Activated T-helper 1 cell treated with Interleukin-2 at 50 U/mL for 16 hours (primary cell): ENCODE measurements around the gene GLRX.
A peak's percentile ranks its signal among the peaks of the same experiment; 100 is the strongest.

ENCODE experiments used
- DNase-seq: peaks from one replicate; pipeline ENCODE4 v3.0.0-alpha.2; 2020; ENCODE audit warnings: low read depth

The GLRX gene

GRCh38 chr5:95822542-95823181 is at the start of gene GLRX:
TSS of gene GLRX (minus strand) at chr5:95822726. CDS start at chr5:95822662, 64 bp downstream.
- no peak for DNase-seq

- DNase-seq = no peak
These were observed 48.8 kb upstream of the GLRX start for GRCh38 chr5:95871146-95871806.

- no peak for DNase-seq
These were observed 47.7 kb upstream of the GLRX start for GRCh38 chr5:95870105-95870672.

DNA sequence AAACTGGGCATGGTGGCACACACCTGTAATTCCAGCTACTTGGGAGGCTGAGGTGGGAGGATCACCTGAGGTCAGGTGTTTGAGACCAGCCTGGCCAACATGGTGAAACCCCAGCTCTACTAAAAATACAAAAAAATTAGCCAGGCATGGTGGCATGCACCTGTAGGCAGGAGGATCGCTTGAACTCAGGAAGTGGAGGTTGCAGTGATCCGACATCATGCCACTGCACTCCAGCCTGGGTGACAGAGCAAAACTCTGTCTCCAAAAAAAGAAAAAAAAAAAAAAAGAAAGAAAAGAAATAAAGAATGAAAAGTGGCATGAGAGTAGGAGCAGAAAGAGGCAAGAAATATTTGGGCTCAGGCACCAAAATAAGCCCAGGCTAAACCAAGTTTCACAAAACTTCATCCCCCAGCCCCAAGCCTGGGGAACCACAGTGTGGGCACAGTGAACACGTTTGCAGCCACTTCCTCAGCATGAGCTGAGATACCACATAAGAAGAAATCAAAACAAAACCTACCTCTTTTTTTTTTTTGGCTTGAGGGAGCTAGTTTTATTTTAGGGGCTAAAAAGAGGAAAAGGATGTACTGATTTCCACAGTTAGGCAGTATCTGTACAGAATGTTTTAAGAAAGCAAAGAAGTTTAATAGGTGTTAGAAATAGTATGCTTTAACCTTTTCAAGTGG is 46.8 kb upstream of the GLRX start:
- peak; percentile 25 for DNase-seq

DNA sequence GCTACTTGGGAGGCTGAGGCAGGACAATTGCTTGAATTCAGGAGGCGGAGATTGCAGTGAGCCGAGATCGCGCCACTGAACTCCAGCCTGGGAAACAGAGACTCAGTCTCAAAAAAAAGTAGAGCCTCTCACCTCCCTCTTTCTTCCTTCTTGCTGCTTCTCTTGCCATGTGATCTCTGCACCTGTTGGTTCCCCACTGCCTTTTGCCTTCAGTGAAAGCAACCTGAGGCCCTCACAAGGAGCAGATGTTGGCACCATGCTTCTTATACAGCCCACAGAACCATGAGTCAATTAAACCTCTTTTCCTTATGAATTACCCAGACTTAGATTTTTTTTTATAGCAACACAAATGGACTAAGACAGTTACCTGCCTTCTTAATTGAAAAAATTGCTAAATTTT is 45.6 kb upstream of the GLRX start:
- no peak for DNase-seq

DNA sequence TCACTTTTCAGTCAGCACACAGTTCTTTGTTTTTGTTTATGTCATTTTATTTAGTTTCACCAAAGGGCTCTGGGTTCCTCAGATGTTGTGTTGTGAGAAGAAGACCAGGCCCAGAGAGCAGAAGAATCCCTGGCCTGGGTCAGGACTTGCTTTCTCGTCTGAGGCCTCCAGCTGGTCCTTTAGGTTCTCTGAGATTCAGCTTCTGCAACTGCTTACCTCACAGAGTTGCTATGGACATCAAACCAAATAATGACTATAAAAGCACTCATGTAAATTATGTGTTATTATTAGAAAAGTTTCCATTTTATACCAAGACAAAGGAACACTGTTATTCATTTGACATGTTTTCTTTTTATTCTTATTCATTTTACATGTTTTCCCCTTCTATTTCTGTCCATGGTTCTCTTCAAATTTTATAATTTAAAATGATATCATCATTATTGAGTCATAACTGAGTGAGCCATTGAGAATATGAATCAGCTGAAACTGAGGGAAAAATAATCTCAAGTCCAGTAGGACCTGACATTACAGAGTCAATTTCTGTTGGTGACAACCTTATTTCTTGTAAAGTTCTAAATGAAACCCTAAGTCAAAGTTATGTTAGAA is 44.0 kb upstream of the GLRX start:
- DNase-seq = no peak

- DNase-seq = no peak
These were observed 42.5 kb upstream of the GLRX start for GRCh38 chr5:95864944-95865504.

GRCh38 chr5:95864456-95864855 is 41.9 kb upstream of the GLRX start:
- DNase-seq = no peak

DNA sequence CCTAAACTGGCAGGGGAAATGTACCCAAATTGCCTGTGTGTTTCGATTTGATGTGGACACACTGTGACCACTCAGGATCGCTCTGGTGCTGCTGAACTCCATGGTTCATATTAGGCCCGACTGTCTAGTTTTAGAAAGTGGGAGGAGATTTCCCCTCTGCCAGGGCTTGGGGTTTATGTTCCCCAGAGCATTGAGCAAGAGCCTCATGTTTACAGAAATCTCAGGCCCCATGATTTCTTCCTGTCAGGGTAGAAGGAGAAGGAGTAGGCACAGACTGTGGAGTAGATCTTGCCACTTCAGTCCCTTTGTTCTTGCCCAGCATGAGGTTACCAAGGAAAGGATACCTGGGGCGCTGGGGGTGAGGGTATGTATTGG is 40.8 kb upstream of the GLRX start:
- DNase-seq = no peak

GRCh38 chr5:95862671-95863382 is 40.3 kb upstream of the GLRX start:
- no peak for DNase-seq

- DNase-seq = no peak
These were observed 39.5 kb upstream of the GLRX start for GRCh38 chr5:95861864-95862561.

DNA sequence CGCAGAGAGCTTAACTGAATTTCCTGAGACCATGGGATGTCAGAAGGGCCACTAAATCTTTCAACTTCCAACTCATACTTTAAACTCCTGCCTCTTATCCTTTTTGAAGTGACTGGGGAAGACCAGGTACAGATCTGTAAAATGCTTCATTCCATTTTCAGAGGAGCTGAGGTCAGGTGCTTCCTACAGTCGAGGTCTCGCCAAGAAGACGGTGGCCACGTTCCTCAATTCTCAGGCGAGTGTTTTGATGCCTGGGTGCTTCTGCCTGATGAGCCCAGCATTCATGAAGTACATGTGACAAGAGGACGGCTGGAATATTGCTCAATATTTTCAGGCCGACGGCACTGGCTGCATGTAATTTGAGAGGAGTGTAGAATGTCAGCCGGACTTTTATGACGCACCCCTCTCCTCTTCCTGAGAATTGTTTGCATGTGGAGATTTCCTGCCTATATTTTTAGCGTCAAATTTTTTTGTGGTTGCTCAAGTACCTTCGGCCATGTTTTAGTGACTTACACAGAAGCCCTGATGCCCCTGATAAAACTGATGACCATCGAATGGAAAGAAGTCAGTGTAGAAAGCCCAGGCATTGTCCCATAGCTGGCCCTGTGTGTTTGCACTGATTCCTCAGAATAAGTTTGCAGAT is 38.8 kb upstream of the GLRX start:
- no peak for DNase-seq

- no peak for DNase-seq
These were observed 37.1 kb upstream of the GLRX start for GRCh38 chr5:95859661-95860060.

GRCh38 chr5:95858661-95859595 is 36.4 kb upstream of the GLRX start:
- peak; percentile 83 for DNase-seq

DNA sequence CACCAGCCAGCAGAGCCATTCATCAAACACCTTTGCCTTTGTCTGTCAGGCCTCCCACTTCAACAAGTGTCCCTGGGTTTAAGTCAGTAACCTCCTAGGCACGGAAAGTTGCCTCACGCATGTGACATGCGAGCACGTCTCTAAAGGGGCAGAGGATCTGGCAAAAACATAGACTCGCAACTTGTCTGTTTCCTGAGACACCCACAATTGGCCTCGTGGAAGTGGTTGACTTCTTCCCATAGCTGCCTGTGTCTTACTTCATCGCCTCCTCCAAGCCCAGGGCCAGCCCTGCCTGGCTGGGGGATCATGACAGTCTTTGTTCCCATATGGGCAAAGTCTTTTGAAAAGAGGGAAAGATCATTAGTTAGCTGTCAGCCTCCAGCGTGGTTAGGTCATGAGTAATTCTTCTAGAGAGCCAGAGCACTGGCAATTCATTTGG is 35.5 kb upstream of the GLRX start:
- DNase-seq = no peak

DNA sequence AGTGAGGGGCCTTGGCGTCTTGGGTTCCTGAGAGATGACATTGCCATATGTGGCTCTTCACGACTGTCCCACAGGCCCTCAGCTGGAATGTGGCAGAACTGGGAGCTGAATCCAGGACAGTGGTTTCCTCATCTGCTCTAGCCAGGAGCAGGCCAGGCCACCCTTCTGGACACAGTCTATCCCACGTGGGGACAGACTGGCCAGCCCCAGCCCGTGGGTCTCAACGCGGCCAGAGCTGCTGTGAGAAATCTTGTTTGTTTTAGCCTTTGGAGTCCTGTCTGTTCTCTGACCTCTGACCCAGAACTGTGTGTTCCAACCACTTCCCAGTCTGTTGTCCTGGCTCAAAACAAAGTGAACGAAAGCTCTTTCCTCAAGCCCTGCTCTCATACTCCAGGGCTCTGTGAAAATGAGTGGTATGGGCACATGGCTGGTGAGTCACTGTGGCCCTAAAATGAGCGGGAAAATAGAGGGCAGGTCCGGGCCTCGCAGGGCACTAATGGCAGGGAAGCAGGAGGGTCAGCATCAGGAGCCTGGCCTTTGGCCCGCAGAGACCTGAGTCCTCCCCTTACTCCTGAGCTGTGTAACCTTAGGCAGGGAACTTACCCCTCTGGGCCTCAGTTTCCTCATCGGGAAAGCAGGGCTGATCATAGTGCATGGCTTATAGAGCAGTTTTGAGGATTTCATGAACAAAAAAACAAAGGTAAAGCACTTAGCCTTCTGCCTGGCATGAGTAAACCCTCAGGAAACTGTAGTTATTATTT is 34.8 kb upstream of the GLRX start:
- DNase-seq = no peak

DNA sequence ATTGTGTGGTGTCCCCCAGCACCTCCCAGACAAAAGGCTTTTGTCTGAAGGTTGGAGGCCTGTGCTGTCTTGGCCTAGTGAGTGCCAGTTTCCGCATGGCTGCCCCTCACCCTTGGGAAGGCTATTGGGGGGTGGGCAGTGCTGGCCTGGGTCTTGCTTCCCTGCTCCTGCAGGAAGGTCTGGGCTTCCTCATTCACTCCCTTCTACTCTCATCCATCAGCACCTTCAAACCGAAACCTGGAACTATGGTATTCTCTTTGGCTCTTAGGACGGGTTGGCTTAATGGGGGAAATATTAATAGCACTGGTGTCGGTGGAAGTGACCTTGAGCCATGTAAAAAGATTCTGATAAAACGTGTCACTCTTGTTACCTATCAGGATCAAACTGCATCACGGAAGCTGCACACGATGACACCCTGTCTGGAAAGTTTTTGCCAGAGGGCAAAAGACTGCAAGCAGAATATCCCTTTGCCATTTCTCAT is 34.0 kb upstream of the GLRX start:
- no peak for DNase-seq

DNA sequence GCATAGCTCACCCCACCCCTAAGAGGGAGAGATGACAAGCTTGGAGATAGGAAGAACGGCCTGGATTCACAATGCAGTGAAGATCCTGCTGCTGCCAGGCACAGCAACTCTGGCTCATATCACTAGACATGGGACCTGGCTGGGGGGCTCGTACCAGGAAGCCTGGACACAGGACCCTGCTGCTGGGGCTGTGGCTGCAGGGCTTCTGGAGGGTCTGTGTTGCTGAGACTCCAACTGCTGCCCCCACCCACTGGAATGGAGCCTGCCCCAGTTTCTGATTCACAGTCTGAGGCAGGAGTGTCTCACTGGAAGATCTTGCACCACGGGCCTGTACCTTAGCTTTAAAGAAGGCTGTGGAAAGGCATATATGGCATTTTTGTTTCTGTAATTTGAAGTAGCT is 31.0 kb upstream of the GLRX start:
- DNase-seq = no peak
